ENCODE results near the gene TNS1. TPM values are rescaled to one million over a fixed set of nuclear protein-coding genes. Genes with fewer than 3 reads are reported as not detected.

The TNS1 gene
- total RNA-seq, 1 donor from 2014 or later = 1,334 TPM

GRCh38 chr2:217999595-217999959 lies 3.2 kb downstream of the TNS1 start:
- peaks cover 23 to 73% of the 10 kb centered on the region in 2 donors for H3K4me1 ChIP-seq
- H3K4me3 ChIP-seq = peak overlapping the region in 1 of 2 donors; percentile 69
- H3K27ac ChIP-seq = peak overlapping the region; percentile 89 to 91
- intact Hi-C loops (cut with DNase I) = loop anchor here (5.0 kb wide), 1 partner anchor 33 kb away; no protein-coding TSS in a partner anchor
- TF ChIP-seq CTCF (IDR thresholded peaks at IDR 0.05) = no peak
- H3K9me3 ChIP-seq = no peaks in the 10 kb centered on the region
- H3K27me3 ChIP-seq = no peaks in the 10 kb centered on the region
- no peaks in the 10 kb centered on the region for H3K36me3 ChIP-seq
- DNase-seq (ENCODE audit: low spot score in 2 of 2) = no peak

DNA sequence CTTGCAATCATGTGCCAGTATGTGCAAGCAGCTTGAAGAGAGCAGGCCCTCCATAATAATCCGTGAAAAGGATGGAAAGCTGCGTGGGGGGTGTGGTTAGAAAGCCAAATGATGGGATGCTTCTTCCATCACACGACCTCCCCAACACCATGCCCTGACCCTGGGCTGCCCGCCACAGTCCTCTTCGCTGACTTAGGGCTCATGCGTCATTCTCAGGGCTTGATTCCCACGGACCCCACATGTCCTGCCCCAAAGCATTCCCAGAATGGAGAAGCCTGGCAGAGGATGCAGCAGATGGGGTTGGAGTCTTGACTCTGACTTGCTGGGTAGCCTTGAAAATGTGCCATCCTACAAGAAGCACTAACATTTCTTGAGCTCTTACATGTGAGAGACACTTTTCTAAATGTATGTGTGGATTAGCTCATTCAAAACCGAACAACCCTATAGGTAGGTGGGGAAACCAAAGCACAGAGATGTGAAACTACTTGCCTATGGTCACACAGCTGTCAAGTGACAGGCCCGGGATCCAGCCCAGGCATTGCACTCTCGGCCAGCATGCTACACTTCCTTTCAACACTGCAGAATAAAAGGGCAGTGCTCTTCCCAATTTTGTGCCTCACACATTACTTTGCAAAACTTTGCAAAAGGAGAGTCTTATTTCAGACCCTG lies 3.7 kb downstream of the TNS1 start:
- H3K9me3 ChIP-seq = no peaks in the 10 kb centered on the region
- H3K4me1 ChIP-seq = peaks cover 26 to 73% of the 10 kb centered on the region in 2 donors
- peak overlapping the region; percentile 89 to 91 for H3K27ac ChIP-seq
- no peaks in the 10 kb centered on the region for H3K36me3 ChIP-seq
- intact Hi-C loops (cut with DNase I) = loop anchor here (5.0 kb wide), 1 partner anchor 33 kb away; no protein-coding TSS in a partner anchor
- H3K27me3 ChIP-seq = no peaks in the 10 kb centered on the region
- no peak for TF ChIP-seq CTCF (IDR thresholded peaks at IDR 0.05)
- no peak for DNase-seq (ENCODE audit: low spot score in 2 of 2)
- H3K4me3 ChIP-seq = peak overlapping the region in 1 of 2 donors; percentile 69

GRCh38 chr2:217997510-217997909 lies 5.3 kb downstream of the TNS1 start:
- Histone ChIP-seq H3K4me3 (peak overlapping the region in 1 of 2 donors; percentile 49), H3K27me3 (no peaks in the 10 kb centered on the region), H3K9me3 (no peaks in the 10 kb centered on the region), H3K27ac (peak overlapping the region; percentile 62 to 69), H3K36me3 (no peaks in the 10 kb centered on the region), H3K4me1 (peaks cover 21 to 68% of the 10 kb centered on the region in 2 donors)
- intact Hi-C loops (cut with DNase I) = loop anchor here (5.0 kb wide), 1 partner anchor 35 kb away; no protein-coding TSS in a partner anchor
- no peak for TF ChIP-seq CTCF (IDR thresholded peaks at IDR 0.05)
- DNase-seq (ENCODE audit: low spot score in 2 of 2) = no peak

DNA sequence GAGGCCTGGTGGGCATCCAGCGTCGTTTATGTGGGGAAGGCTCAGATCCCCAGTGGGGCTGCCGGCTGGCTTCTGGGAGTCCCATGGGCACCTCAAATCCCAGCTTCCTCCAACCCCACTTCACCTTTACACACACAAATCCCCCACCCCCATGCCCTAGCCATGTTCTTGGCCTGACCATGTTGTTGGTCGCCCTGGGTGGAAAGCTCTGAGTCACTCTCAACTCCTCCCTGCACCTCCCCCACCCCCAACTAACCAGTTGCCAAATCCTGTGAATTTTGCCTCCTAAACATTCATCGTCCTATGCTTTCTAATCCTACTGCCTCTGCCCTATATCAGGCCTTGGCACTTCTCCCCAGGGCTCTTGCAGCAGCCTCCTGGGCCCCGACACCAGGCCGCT lies 6.4 kb downstream of the TNS1 start:
- no peaks in the 10 kb centered on the region for H3K9me3 ChIP-seq
- peaks cover 21 to 62% of the 10 kb centered on the region in 2 donors for H3K4me1 ChIP-seq
- intact Hi-C loops (cut with DNase I) = loop anchor here (5.0 kb wide), 1 partner anchor 36 kb away; no protein-coding TSS in a partner anchor
- no peaks in the 10 kb centered on the region for H3K27me3 ChIP-seq
- peak overlapping the region in 1 of 2 donors; percentile 49 for H3K4me3 ChIP-seq
- no peak for TF ChIP-seq CTCF (IDR thresholded peaks at IDR 0.05)
- H3K27ac ChIP-seq = peak overlapping the region; percentile 62 to 69
- DNase-seq (ENCODE audit: low spot score in 2 of 2) = peak in 1 of 2 donors; percentile 88
- H3K36me3 ChIP-seq = peaks cover 3 to 5% of the 10 kb centered on the region in 2 donors

DNA sequence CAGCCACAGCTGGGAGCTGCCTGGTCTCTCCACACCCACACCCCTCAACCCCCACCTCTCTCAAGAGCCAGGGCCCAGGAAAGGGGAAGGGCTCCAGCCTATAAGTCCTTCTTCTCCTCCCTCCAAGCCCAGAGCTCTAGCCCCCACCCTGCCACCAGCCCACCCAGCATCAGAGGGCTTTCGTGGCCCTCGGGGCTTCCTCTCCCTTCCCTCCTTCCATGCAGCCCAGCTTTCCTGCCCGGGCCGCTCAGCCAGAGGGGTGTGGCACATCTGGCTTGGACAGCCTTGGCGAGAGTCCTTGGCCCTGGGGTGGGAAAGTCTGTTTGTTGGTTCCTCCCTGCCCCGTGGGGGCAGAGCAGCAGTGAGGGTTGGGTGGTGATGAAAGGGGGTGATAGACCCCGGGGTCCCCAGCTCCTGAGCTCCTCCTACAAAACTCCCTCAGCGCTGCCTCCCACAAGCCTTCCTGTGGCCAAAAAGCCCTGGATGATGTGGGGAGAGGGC lies 7.0 kb downstream of the TNS1 start:
- H3K9me3 ChIP-seq = no peaks in the 10 kb centered on the region
- peak overlapping the region; percentile 62 to 69 for H3K27ac ChIP-seq
- peaks cover 21 to 58% of the 10 kb centered on the region in 2 donors for H3K4me1 ChIP-seq
- DNase-seq (ENCODE audit: low spot score in 2 of 2) = peak in 1 of 2 donors; percentile 78
- H3K36me3 ChIP-seq = peaks cover 8 to 11% of the 10 kb centered on the region in 2 donors
- H3K27me3 ChIP-seq = no peaks in the 10 kb centered on the region
- no peak for TF ChIP-seq CTCF (IDR thresholded peaks at IDR 0.05)
- H3K4me3 ChIP-seq = peak overlapping the region in 1 of 2 donors; percentile 27
- intact Hi-C loops (cut with DNase I) = loop anchor here (2.0 to 5.0 kb wide), 2 partner anchors 13 to 37 kb away; no protein-coding TSS in a partner anchor

All from ascending aorta (tissue), 2 donors.